OCI-LY7 (cell line): Measurements from ENCODE around the gene COL15A1. TPM values are rescaled to one million over a fixed set of nuclear protein-coding genes. Genes with fewer than 3 reads are reported as not detected.

Experiments used
- BruUV-seq: library from RNA; stranded (reverse); fragments of 400-500 nt; replicated peaks from 2 replicates; lab custom pipeline; 2021; lab: Mats Ljungman, UMichigan
- CTCF ChIA-PET: fragments of 300-600 bp; sonication (Branson Sonifier 250); formaldehyde crosslinking; loops from one replicate; lab custom pipeline; 2022; ENCODE audit warnings: antibody characterized with exemption; ENCODE audit not compliant: unreplicated experiment; lab: Charles Lee
- POLR2A ChIA-PET: fragments of 300-600 bp; sonication (Branson Sonifier 250); formaldehyde crosslinking; loops from one replicate; lab custom pipeline; 2022; ENCODE audit warnings: antibody characterized with exemption; lab: Charles Lee
- DNase-seq: peaks from one replicate; pipeline ENCODE4 v3.0.0-alpha.2; 2015; ENCODE audit warnings: low spot score
- H2AFZ ChIP-seq: fragments of 200-600 bp; sonication (generic), shearing (Covaris generic); 2 replicates; pipeline ENCODE4 v1.6.1; 2014; ENCODE audit warnings: mild to moderate bottlenecking, antibody characterized with exemption, low read length, moderate library complexity
- H3K27ac ChIP-seq: fragments of 200-600 bp; sonication (generic); 2 replicates; pipeline ENCODE4 v1.5.1; 2014; ENCODE audit warnings: mixed run types, low read depth, mild to moderate bottlenecking, moderate library complexity, low read length, inconsistent platforms; ENCODE audit not compliant: poor library complexity, severe bottlenecking
- H3K36me3 ChIP-seq: fragments of 200-600 bp; sonication (generic); 2 replicates; pipeline ENCODE4 v1.6.1; 2014; ENCODE audit warnings: mild to moderate bottlenecking, antibody characterized with exemption, low read length, moderate library complexity, mixed read lengths; ENCODE audit not compliant: insufficient read depth
- H3K4me1 ChIP-seq: fragments of 200-600 bp; sonication (generic); 2 replicates; pipeline ENCODE4 v1.5.1; 2014; ENCODE audit warnings: mild to moderate bottlenecking, low read length; ENCODE audit not compliant: insufficient read depth, poor library complexity, severe bottlenecking
- H3K4me2 ChIP-seq: fragments of 200-600 bp; sonication (generic); 2 replicates; pipeline ENCODE4 v1.6.1; 2014; ENCODE audit warnings: mild to moderate bottlenecking, low read length
- H3K4me3 ChIP-seq: fragments of 200-600 bp; sonication (generic); 2 replicates; pipeline ENCODE4 v1.5.1; 2014; ENCODE audit warnings: mild to moderate bottlenecking, low read depth, low read length; ENCODE audit not compliant: poor library complexity, severe bottlenecking
- H3K79me2 ChIP-seq: fragments of 200-600 bp; sonication (generic); 2 replicates; pipeline ENCODE4 v1.6.1; 2016; ENCODE audit warnings: low read depth, mild to moderate bottlenecking, low read length, moderate library complexity, mixed read lengths; ENCODE audit not compliant: insufficient read depth
- H3K9me2 ChIP-seq: fragments of 200-600 bp; sonication (generic); 2 replicates; pipeline ENCODE4 v1.6.1; 2016; ENCODE audit warnings: mild to moderate bottlenecking, low read length, mixed read lengths; ENCODE audit not compliant: insufficient read depth
- H3K9me3 ChIP-seq: fragments of 200-600 bp; sonication (generic); 2 replicates; pipeline ENCODE4 v1.6.1; 2014; ENCODE audit warnings: mild to moderate bottlenecking, mixed run types, low read length, mixed read lengths
- H4K20me1 ChIP-seq: fragments of 200-600 bp; sonication (generic); 2 replicates; pipeline ENCODE4 v1.6.1; 2014; ENCODE audit warnings: mild to moderate bottlenecking, antibody characterized with exemption, low read length, moderate library complexity, mixed read lengths; ENCODE audit not compliant: insufficient read depth
- CTCF ChIP-seq: fragments of 200-600 bp; sonication (generic); conservative IDR thresholded peaks from 2 replicates; pipeline ENCODE4 v1.5.1; 2014; ENCODE audit warnings: mild to moderate bottlenecking, antibody characterized with exemption, low read length, moderate library complexity, mixed read lengths
- EZH2phosphoT487 ChIP-seq: fragments of 200-600 bp; sonication (generic); IDR thresholded peaks from 2 replicates; pipeline ENCODE4 v1.6.1; 2018; ENCODE audit warnings: low read depth, borderline replicate concordance, mild to moderate bottlenecking, mixed run types, antibody characterized with exemption, low read length, moderate library complexity, mixed read lengths
- intact Hi-C: fragments of 100-400 bp; cut with micrococcal nuclease; formaldehyde crosslinking; loops from one replicate; pipeline ENCODE4 v1.10.0; 2022; ENCODE audit not compliant: unreplicated experiment
- total RNA-seq, 2 experiments: library from RNA; depleted of rRNA in 1 of 2; stranded (reverse); fragments of >200 nt in 1 of 2; shearing (Covaris generic) in 1 of 2; gene quantifications; 2 replicates each; pipeline ENCODE4 v1.2.3, GENCODE V29; 2014 to 2022

Gene COL15A1
- total RNA-seq, 2 experiments from 2014 or later = not detected

DNA sequence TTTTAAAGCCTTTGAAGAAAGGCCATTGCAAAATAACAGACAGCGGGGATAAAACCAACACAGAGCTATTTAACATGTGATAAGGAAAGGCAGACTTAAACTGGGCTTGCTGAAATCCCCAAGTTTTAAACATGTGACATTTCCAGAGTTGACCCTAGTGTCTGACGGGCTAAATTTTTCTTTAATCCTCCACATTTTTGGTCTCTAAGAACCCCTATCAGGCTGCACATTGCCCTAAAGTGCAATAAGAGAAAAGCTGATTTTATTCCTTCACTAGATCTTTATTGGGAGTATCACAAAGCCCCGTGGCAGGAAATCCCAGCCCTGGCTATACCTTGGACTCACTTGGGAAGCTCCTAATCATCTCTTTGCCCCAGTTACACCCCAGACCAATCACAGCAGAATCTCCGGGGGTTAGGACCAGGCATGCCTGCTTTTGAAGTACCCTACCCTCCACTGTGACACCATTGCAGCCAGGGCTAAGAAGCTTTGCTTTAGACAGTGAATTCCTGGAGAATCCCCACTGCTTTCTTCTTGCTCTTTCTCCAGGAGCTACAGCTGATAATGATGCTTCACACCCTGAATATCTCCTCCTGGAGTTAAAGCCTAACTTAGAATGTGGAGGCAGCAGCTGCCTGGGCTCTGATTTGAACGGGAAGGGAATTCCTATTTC is 20.1 kb upstream of the COL15A1 start:
- Histone ChIP-seq H3K4me2 (no peak overlapping the region), H4K20me1 (no peaks in the 10 kb centered on the region), H3K27ac (no peak overlapping the region), H2AFZ (no peak overlapping the region), H3K4me3 (no peak overlapping the region), H3K9me2 (no peaks in the 10 kb centered on the region), H3K79me2 (no peaks in the 10 kb centered on the region), H3K36me3 (no peaks in the 10 kb centered on the region), H3K9me3 (no peaks in the 10 kb centered on the region), H3K4me1 (no peaks in the 10 kb centered on the region)
- DNase-seq = no peak
- CTCF ChIA-PET = interaction anchor here (0.6 kb wide), 1 partner anchor 135 kb away, joined by 4 read pairs; no protein-coding TSS in a partner anchor
- intact Hi-C loops = no loop called here
- TF ChIP-seq CTCF (no peak), EZH2phosphoT487 (no peak)
- no TSS peak for BruUV-seq
- POLR2A ChIA-PET = interaction anchor here (0.7 kb wide), 1 partner anchor 15 kb away, joined by 4 read pairs; no protein-coding TSS in a partner anchor

- Histone ChIP-seq H3K4me2 (no peak overlapping the region), H3K79me2 (no peaks in the 10 kb centered on the region), H3K27ac (no peak overlapping the region), H3K36me3 (no peaks in the 10 kb centered on the region), H4K20me1 (no peaks in the 10 kb centered on the region), H3K4me3 (no peak overlapping the region), H3K9me2 (no peaks in the 10 kb centered on the region), H2AFZ (no peak overlapping the region), H3K4me1 (no peaks in the 10 kb centered on the region), H3K9me3 (no peaks in the 10 kb centered on the region)
- TF ChIP-seq CTCF (no peak), EZH2phosphoT487 (no peak)
- intact Hi-C loops = no loop called here
- CTCF ChIA-PET = no interaction called here
- BruUV-seq = no TSS peak
- POLR2A ChIA-PET = interaction anchor here (0.5 kb wide), 1 partner anchor 146 kb away, joined by 3 read pairs; no protein-coding TSS in a partner anchor
- DNase-seq = no peak
Observed at GRCh38 chr9:98924946-98925820, 18.5 kb upstream of the COL15A1 start.
